Panc1 (cell line): ENCODE data around the gene FKBP2.

Experiments used
- CTCF ChIP-seq: fragments of 450-650 bp; IDR thresholded peaks from 2 replicates; pipeline ENCODE4 v1.5.1; 2017; ENCODE audit warnings: mild to moderate bottlenecking
- SIN3A ChIP-seq: IDR thresholded peaks from 2 replicates; pipeline ENCODE4 v1.6.1; 2012; ENCODE audit warnings: low read depth, mild to moderate bottlenecking, low read length, moderate library complexity, borderline replicate concordance; ENCODE audit not compliant: insufficient read depth

DNA sequence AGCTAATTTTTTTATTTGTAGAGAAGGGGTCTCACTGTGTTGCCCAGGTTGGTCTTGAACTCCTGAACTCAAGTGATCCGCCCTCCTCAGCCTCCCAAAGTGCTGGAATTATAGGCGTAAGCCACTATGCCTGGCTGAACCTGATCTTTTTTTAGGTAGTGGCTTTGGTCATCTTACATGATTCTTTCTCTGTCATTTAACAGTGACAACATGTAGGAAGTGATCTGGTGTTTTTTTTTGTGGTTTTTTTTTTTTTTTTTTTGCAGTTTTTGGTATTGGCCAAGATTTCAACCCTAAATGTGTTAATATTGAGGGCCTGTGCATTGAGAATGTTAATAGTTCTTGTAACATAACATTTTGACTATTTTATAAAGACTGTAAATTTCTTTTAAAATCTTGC is 42.4 kb upstream of the FKBP2 start:
- TF ChIP-seq CTCF: no peak
- TF ChIP-seq SIN3A: no peak
